GM12891 (cell line): ENCODE measurements around the gene ANO4.

ENCODE experiments used
- POLR2A ChIP-seq: IDR thresholded peaks from 2 replicates; pipeline ENCODE4 v1.6.1; 2011; ENCODE audit warnings: low read depth, low read length, control low read depth
- POLR2AphosphoS5 ChIP-seq: IDR thresholded peaks from 2 replicates; pipeline ENCODE4 v1.6.1; 2011; ENCODE audit warnings: low read depth, low read length, control low read depth

DNA sequence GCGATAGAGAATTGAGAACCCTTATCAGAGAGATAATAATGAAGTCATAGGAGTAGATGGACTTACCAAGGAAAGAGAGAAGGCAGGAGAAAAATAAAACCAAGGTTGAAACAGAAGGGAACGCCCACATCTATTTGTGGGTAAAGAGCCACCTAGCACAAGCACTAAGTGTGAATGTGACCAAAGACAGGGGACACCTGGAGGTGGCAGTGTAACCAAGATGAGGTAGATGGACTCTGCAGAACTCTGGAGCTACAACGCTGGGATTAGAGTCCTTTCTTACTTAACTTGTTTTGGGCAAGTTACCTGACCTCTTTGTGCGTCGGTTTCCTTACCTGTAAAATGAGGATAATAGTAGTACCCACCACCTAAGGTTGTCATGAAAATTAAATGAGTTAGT is 313.6 kb downstream of the ANO4 start:
- TF ChIP-seq POLR2A: no peak
- TF ChIP-seq POLR2AphosphoS5: no peak
